ENCODE measurements around the gene STH. TPM values are rescaled to one million over a fixed set of nuclear protein-coding genes. Genes with fewer than 3 reads are reported as not detected.

STH gene
- polyA plus RNA-seq, 1 donor (not counting 4 experiments of a cell fraction or from before 2014, with no cell fraction given) = not detected

- Histone ChIP-seq H3K4me3 (ENCODE audit: control insufficient read depth in 2 of 3, extremely low read depth in 1 of 3, insufficient read depth in 2 of 3, low read depth in 1 of 3, low read length in 3 of 3) (no peak overlapping the region), H3K79me2 (ENCODE audit: control insufficient read depth, insufficient read depth, low read length) (no peaks in the 10 kb centered on the region), H3K9me3 (ENCODE audit: control insufficient read depth, low read depth, low read length) (no peaks in the 10 kb centered on the region), H3K27me3 (ENCODE audit: control insufficient read depth, extremely low read depth, insufficient read depth, low read length) (no peaks in the 10 kb centered on the region), H2AFZ (ENCODE audit: control insufficient read depth, low read length) (no peak overlapping the region), H3K36me3 (ENCODE audit: control insufficient read depth in 2 of 2, extremely low read depth in 1 of 2, insufficient read depth in 2 of 2, low read length in 2 of 2) (peaks cover 42 to 51% of the 10 kb centered on the region in 2 experiments), H3K9me1 (ENCODE audit: control insufficient read depth, extremely low read depth, insufficient read depth, low read length) (no peaks in the 10 kb centered on the region), H3K4me1 (ENCODE audit: control insufficient read depth, extremely low read depth, insufficient read depth, low read length) (no peaks in the 10 kb centered on the region), H3K9ac (ENCODE audit: control insufficient read depth, extremely low read depth, insufficient read depth, low read length) (no peak overlapping the region), H3K4me2 (ENCODE audit: control insufficient read depth, extremely low read depth, insufficient read depth, low read depth, low read length) (no peak overlapping the region), H4K20me1 (ENCODE audit: control insufficient read depth, extremely low read depth, insufficient read depth, low read length) (no peaks in the 10 kb centered on the region), H3K27ac (ENCODE audit: control insufficient read depth, insufficient read depth, low read length) (no peak overlapping the region)
- TF ChIP-seq EZH2 (IDR thresholded peaks at IDR 0.05; ENCODE audit: low read length) (no peak), CTCF (optimal IDR thresholded peaks at IDR 0.05 in 1 of 3, IDR thresholded peaks at IDR 0.05 in 1 of 3, conservative IDR thresholded peaks at IDR 0.05 in 1 of 3; ENCODE audit: extremely low read depth in 1 of 3, insufficient read depth in 2 of 3, low read length in 3 of 3) (no peak)
- dilution Hi-C loops (cut with MboI; ENCODE audit: extremely low pct_ligation_motif_present, low sequenced_read_pairs) = no loop called here
- FAIRE-seq (no peak), DNase-seq (ENCODE audit: low read depth, low spot score) (no peak)
Measured at GRCh38 chr17:46038414-46038813, 39.4 kb downstream of the STH start.

GRCh38 chr17:46038937-46039336 lies 39.9 kb downstream of the STH start:
- H3K36me3 ChIP-seq (ENCODE audit: control insufficient read depth in 2 of 2, extremely low read depth in 1 of 2, insufficient read depth in 2 of 2, low read length in 2 of 2) = peaks cover 40 to 52% of the 10 kb centered on the region in 2 experiments
- no peak overlapping the region for H3K4me3 ChIP-seq (ENCODE audit: control insufficient read depth in 2 of 3, extremely low read depth in 1 of 3, insufficient read depth in 2 of 3, low read depth in 1 of 3, low read length in 3 of 3)
- no peaks in the 10 kb centered on the region for H3K4me1 ChIP-seq (ENCODE audit: control insufficient read depth, extremely low read depth, insufficient read depth, low read length)
- no peaks in the 10 kb centered on the region for H3K9me3 ChIP-seq (ENCODE audit: control insufficient read depth, low read depth, low read length)
- dilution Hi-C loops (cut with MboI; ENCODE audit: extremely low pct_ligation_motif_present, low sequenced_read_pairs) = no loop called here
- H4K20me1 ChIP-seq (ENCODE audit: control insufficient read depth, extremely low read depth, insufficient read depth, low read length) = no peaks in the 10 kb centered on the region
- H3K4me2 ChIP-seq (ENCODE audit: control insufficient read depth, extremely low read depth, insufficient read depth, low read depth, low read length) = no peak overlapping the region
- no peak overlapping the region for H2AFZ ChIP-seq (ENCODE audit: control insufficient read depth, low read length)
- no peak overlapping the region for H3K9ac ChIP-seq (ENCODE audit: control insufficient read depth, extremely low read depth, insufficient read depth, low read length)
- FAIRE-seq (no peak), DNase-seq (ENCODE audit: low read depth, low spot score) (no peak)
- TF ChIP-seq EZH2 (IDR thresholded peaks at IDR 0.05; ENCODE audit: low read length) = no peak
- TF ChIP-seq CTCF (optimal IDR thresholded peaks at IDR 0.05 in 1 of 3, IDR thresholded peaks at IDR 0.05 in 1 of 3, conservative IDR thresholded peaks at IDR 0.05 in 1 of 3; ENCODE audit: extremely low read depth in 1 of 3, insufficient read depth in 2 of 3, low read length in 3 of 3) = no peak
- H3K79me2 ChIP-seq (ENCODE audit: control insufficient read depth, insufficient read depth, low read length) = no peaks in the 10 kb centered on the region
- no peaks in the 10 kb centered on the region for H3K27me3 ChIP-seq (ENCODE audit: control insufficient read depth, extremely low read depth, insufficient read depth, low read length)
- no peak overlapping the region for H3K27ac ChIP-seq (ENCODE audit: control insufficient read depth, insufficient read depth, low read length)
- no peaks in the 10 kb centered on the region for H3K9me1 ChIP-seq (ENCODE audit: control insufficient read depth, extremely low read depth, insufficient read depth, low read length)
